Mesothelial cell of epicardium (in vitro differentiated cells): ENCODE measurements around the gene ZBTB14. TPM values are rescaled to one million over a fixed set of nuclear protein-coding genes. Genes with fewer than 3 reads are reported as not detected.

Experiments
- DNase-seq, 2 experiments: peaks; one replicate each; pipeline ENCODE4 v3.0.0; 2021; ENCODE audit warnings: low spot score in 2 of 2; ENCODE audit not compliant: unreplicated experiment in 2 of 2
- H3K27ac Mint-ChIP-seq: 2 replicates; pipeline ENCODE4 v1.8.0; 2021; ENCODE audit warnings: mixed read lengths
- H3K27me3 Mint-ChIP-seq: 2 replicates; pipeline ENCODE4 v1.8.0; 2021; ENCODE audit warnings: low read depth, mixed read lengths
- H3K36me3 Mint-ChIP-seq: 2 replicates; pipeline ENCODE4 v1.8.0; 2021; ENCODE audit warnings: mixed read lengths
- H3K4me1 Mint-ChIP-seq: 2 replicates; pipeline ENCODE4 v1.8.0; 2021; ENCODE audit warnings: mixed read lengths
- H3K4me3 Mint-ChIP-seq: 2 replicates; pipeline ENCODE4 v1.8.0; 2021; ENCODE audit warnings: mild to moderate bottlenecking, moderate library complexity, mixed read lengths
- H3K9me3 Mint-ChIP-seq: 2 replicates; pipeline ENCODE4 v1.8.0; 2021; ENCODE audit warnings: mixed read lengths
- CTCF ChIP-seq: fragments of 200-600 bp; sonication (generic); IDR thresholded peaks from one replicate; pipeline ENCODE4 v1.5.0; 2021; ENCODE audit warnings: antibody characterized with exemption; ENCODE audit not compliant: unreplicated experiment
- total RNA-seq: library from RNA; stranded (reverse); gene quantifications from 3 replicates; pipeline ENCODE4 v1.2.1, GENCODE V29; 2021

The ZBTB14 gene
- total RNA-seq, 1 donor from 2014 or later: 15.4 TPM

DNA sequence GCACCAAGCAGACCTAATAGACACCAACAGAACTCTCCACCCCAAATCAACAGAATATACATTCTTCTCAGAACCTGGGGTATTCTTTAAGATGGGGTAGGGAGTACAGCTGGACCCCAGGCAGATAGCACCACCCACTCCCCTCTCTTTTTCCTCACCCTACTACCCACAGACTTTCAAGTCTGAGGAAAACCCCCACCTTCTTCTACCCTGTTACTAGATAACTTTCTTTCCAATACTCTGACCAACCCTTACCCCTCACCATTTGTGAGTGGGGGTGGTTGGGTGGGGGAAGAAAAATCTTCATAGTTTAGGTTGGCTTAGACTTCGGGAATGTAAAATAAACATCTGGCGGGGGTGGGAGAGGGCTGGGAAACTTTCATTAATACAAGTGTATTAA is 20.3 kb upstream of the ZBTB14 start:
- Mint-ChIP-seq H3K4me1 (peaks cover 7% of the 10 kb centered on the region), H3K9me3 (no peaks in the 10 kb centered on the region), H3K27me3 (peaks cover 11% of the 10 kb centered on the region), H3K27ac (no peak overlapping the region), H3K36me3 (no peaks in the 10 kb centered on the region), H3K4me3 (no peak overlapping the region)
- no peak for TF ChIP-seq CTCF
- no peak for DNase-seq

DNA sequence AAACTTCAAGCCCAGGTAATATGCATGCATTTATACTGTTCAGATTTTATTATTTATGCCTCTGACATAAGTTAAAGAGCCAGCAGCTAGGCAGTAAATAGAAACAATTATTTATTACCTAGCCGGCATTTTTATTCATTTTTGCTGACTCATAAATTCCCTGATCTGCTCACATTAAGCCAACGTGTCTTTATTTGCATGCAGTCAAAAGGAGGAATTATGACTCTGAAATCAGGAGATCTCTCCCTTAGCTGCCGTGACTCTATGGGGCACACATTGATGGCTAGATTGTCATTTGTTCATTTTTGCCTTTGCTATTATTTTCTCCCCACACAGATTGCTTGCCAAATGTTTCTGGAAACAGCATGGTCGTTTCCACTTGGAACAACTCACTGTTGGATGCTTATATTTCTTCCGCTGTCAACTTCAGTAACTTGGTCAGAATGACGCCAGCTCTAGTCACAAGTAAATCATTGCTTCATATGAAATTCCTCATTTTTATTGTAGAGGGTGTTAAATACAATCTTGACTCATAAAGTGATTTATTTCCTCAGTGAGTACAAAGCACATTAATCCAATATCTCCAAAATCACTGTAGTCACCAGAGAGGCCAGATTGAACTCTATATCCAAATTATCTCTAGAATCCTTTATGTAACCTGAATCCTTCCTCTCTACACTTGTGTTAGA is 15.9 kb upstream of the ZBTB14 start:
- no peaks in the 10 kb centered on the region for H3K36me3 Mint-ChIP-seq

DNA sequence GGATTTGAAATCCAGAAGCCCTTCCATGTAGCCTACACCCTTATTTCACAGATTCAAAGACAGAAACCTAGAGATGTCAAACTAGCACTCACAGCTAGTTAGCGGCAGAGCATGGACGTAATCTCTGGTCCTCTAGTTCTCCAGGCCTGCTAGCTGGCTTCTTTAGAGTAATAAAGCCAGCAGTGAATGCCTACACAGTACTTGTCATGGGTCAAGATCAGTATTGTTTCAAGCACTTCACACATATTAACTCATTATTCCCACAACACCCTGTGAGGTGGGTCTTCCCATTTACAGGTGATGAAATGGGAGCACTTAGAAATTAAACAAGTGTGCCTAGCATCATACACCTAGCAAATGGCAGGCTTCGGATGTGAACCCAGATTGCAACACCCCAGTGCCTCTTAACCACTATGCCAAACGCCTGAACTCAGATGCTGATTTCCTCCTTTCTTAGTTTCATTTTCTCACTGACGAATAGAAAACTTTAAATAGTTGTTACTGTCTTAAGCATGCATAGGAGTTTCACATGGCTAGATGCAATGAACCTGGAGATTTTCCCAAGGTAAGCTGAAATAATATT is 14.5 kb upstream of the ZBTB14 start:
- Mint-ChIP-seq H3K27me3 (peaks cover 3% of the 10 kb centered on the region), H3K27ac (no peak overlapping the region), H3K4me1 (peaks cover 7% of the 10 kb centered on the region), H3K9me3 (no peaks in the 10 kb centered on the region), H3K4me3 (no peak overlapping the region), H3K36me3 (no peaks in the 10 kb centered on the region)
- DNase-seq: no peak
- no peak for TF ChIP-seq CTCF

More for the DNA sequence above, 15.9 kb upstream of the ZBTB14 start:
- no peak for DNase-seq
- no peak overlapping the region for H3K27ac Mint-ChIP-seq
- H3K27me3 Mint-ChIP-seq: peaks cover 3% of the 10 kb centered on the region
- TF ChIP-seq CTCF: no peak
- H3K4me1 Mint-ChIP-seq: peaks cover 7% of the 10 kb centered on the region
- no peak overlapping the region for H3K4me3 Mint-ChIP-seq
- no peaks in the 10 kb centered on the region for H3K9me3 Mint-ChIP-seq

GRCh38 chr18:5305835-5306234 is 10.3 kb upstream of the ZBTB14 start:
- Mint-ChIP-seq H3K27me3 (peaks cover 33% of the 10 kb centered on the region), H3K4me3 (no peak overlapping the region), H3K27ac (no peak overlapping the region), H3K36me3 (no peaks in the 10 kb centered on the region), H3K9me3 (no peaks in the 10 kb centered on the region), H3K4me1 (no peaks in the 10 kb centered on the region)
- no peak for TF ChIP-seq CTCF
- no peak for DNase-seq

DNA sequence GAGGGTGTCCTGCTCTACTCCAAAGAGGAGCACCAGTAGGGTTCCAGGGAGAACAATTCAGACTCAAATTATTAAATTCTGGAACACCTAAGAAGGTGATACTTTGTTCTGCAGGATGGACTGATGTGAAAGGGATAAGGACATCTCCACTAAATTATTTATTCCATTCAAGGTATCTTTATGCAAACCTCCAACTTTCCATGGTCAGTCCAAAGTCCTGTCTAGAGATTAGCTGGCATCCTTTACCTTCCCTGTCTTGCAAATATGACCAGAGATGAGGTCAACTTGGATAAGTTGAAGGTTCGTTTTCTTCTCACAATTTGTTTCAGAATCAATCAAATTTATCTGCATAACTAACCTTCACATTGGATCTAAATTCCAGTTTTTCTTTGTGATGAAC is 8.7 kb upstream of the ZBTB14 start:
- Mint-ChIP-seq H3K27ac (no peak overlapping the region), H3K27me3 (peaks cover 49% of the 10 kb centered on the region), H3K4me3 (no peak overlapping the region), H3K9me3 (no peaks in the 10 kb centered on the region), H3K36me3 (no peaks in the 10 kb centered on the region), H3K4me1 (no peaks in the 10 kb centered on the region)
- DNase-seq: no peak
- no peak for TF ChIP-seq CTCF
